ENCODE data around the gene LHFPL6.

LHFPL6 gene

DNA sequence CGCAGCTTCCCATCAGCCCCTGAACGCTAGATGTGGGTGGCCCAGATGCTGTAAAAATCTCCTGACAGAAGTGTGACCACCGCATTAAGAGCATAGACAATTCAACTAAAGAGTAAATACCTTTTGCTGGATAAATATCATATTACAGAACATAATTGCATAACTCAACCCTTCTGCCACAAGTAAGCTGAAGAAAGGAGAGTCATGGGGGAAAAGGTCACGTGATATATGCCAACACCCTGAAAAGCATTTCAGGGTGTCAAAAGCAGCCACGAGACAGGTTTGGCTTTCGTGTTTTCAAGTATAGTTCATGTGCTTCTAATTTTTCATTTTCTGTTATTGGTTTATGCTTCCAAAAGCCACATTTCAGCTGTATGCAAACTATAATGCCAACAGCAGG lies 71.3 kb downstream of the LHFPL6 start:
- TF ChIP-seq TCF12 (IDR thresholded peaks at IDR 0.05; ENCODE audit: low read depth) = no peak
- TF ChIP-seq EGR1 (IDR thresholded peaks at IDR 0.05) = no peak

- TF ChIP-seq, protein P1, sequence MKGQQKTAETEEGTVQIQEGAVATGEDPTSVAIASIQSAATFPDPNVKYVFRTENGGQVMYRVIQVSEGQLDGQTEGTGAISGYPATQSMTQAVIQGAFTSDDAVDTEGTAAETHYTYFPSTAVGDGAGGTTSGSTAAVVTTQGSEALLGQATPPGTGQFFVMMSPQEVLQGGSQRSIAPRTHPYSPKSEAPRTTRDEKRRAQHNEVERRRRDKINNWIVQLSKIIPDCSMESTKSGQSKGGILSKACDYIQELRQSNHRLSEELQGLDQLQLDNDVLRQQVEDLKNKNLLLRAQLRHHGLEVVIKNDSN (IDR thresholded peaks at IDR 0.05) = no peak
- TF ChIP-seq MAX (IDR thresholded peaks at IDR 0.05) (no peak), FOXM1 (IDR thresholded peaks at IDR 0.05; ENCODE audit: borderline replicate concordance, low read depth) (no peak), NFIC (IDR thresholded peaks at IDR 0.05) (no peak), TCF12 (IDR thresholded peaks at IDR 0.05; ENCODE audit: low read depth) (no peak), TEAD4 (IDR thresholded peaks at IDR 0.05) (no peak), RAD21 (IDR thresholded peaks at IDR 0.05; ENCODE audit: low read depth) (no peak), ZBTB7A (IDR thresholded peaks at IDR 0.05; ENCODE audit: low read depth) (no peak), CREB1 (IDR thresholded peaks at IDR 0.05; ENCODE audit: low read depth) (no peak), YY1 (IDR thresholded peaks at IDR 0.05; ENCODE audit: low read depth) (no peak), TAF1 (IDR thresholded peaks at IDR 0.05; ENCODE audit: low read depth) (no peak), EP300 (IDR thresholded peaks at IDR 0.05; ENCODE audit: borderline replicate concordance) (no peak), EGR1 (IDR thresholded peaks at IDR 0.05) (no peak), CEBPB (IDR thresholded peaks at IDR 0.05) (no peak)
- TF ChIP-seq, protein P2, sequence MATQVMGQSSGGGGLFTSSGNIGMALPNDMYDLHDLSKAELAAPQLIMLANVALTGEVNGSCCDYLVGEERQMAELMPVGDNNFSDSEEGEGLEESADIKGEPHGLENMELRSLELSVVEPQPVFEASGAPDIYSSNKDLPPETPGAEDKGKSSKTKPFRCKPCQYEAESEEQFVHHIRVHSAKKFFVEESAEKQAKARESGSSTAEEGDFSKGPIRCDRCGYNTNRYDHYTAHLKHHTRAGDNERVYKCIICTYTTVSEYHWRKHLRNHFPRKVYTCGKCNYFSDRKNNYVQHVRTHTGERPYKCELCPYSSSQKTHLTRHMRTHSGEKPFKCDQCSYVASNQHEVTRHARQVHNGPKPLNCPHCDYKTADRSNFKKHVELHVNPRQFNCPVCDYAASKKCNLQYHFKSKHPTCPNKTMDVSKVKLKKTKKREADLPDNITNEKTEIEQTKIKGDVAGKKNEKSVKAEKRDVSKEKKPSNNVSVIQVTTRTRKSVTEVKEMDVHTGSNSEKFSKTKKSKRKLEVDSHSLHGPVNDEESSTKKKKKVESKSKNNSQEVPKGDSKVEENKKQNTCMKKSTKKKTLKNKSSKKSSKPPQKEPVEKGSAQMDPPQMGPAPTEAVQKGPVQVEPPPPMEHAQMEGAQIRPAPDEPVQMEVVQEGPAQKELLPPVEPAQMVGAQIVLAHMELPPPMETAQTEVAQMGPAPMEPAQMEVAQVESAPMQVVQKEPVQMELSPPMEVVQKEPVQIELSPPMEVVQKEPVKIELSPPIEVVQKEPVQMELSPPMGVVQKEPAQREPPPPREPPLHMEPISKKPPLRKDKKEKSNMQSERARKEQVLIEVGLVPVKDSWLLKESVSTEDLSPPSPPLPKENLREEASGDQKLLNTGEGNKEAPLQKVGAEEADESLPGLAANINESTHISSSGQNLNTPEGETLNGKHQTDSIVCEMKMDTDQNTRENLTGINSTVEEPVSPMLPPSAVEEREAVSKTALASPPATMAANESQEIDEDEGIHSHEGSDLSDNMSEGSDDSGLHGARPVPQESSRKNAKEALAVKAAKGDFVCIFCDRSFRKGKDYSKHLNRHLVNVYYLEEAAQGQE (IDR thresholded peaks at IDR 0.05; ENCODE audit: low read depth) = no peak
Observed at GRCh38 chr13:39530916-39531315, 72.1 kb downstream of the LHFPL6 start.

DNA sequence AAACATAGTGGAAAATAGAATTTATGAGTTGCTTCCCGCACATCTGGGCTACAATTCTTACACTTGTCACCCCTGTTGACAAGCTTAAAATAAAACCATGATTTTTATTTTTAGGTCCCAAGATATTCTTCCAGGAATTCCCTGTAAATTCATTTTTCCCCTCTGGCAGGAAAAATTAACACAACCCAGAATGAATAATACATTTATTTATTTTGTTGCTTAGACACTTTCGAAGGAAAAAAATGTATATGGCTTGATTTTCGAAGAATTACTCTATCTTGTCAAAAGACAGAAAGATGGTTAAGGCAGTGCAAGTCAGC lies 74.4 kb downstream of the LHFPL6 start:
- TF ChIP-seq, protein P1 (IDR thresholded peaks at IDR 0.05) = no peak
- no peak for TF ChIP-seq NFIC (IDR thresholded peaks at IDR 0.05)
- TF ChIP-seq EP300 (IDR thresholded peaks at IDR 0.05; ENCODE audit: borderline replicate concordance) = no peak
- no peak for TF ChIP-seq CREB1 (IDR thresholded peaks at IDR 0.05; ENCODE audit: low read depth)
- TF ChIP-seq TAF1 (IDR thresholded peaks at IDR 0.05; ENCODE audit: low read depth) = no peak
- TF ChIP-seq, protein P2 (IDR thresholded peaks at IDR 0.05; ENCODE audit: low read depth) = no peak
- TF ChIP-seq FOXM1 (IDR thresholded peaks at IDR 0.05; ENCODE audit: borderline replicate concordance, low read depth) = no peak
- TF ChIP-seq RAD21 (IDR thresholded peaks at IDR 0.05; ENCODE audit: low read depth) = no peak
- no peak for TF ChIP-seq MAX (IDR thresholded peaks at IDR 0.05)
- no peak for TF ChIP-seq EGR1 (IDR thresholded peaks at IDR 0.05)
- TF ChIP-seq CEBPB (IDR thresholded peaks at IDR 0.05) = no peak
- TF ChIP-seq TEAD4 (IDR thresholded peaks at IDR 0.05) = no peak
- no peak for TF ChIP-seq YY1 (IDR thresholded peaks at IDR 0.05; ENCODE audit: low read depth)
- no peak for TF ChIP-seq ZBTB7A (IDR thresholded peaks at IDR 0.05; ENCODE audit: low read depth)

DNA sequence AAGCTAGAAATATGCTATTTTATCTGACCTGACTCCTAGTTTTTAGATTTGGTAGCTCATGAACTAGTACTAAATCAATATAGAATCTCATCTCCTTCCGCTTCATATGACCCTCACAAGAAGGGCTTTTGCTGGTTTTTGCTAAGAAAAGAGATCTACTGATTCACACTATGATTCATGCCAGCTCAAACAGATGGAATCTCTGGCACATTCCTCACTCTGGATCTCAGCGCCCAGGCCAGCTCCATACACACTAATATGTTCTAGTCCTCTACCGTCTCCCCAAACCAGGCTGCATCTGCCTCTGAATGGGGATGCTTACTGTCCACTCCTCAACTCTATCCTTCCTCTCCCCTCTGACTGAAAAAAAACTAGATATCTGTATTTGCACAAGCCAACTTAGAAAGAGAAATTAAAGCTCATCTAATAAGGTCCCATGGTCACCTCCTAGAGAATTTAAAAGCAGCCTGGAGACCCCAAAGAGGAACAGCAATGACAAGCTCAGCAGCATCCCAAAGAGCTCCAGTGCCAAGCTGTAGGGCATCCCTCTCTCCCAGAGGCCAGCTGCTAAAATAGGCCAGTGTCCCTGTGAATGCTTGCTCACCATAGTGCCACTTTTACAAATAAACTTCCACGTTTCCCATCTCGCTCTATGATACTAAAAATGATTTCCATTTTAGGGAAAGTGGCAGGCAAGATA lies 74.9 kb downstream of the LHFPL6 start:
- TF ChIP-seq, protein P1 (IDR thresholded peaks at IDR 0.05) = no peak
- TF ChIP-seq, protein P2 (IDR thresholded peaks at IDR 0.05; ENCODE audit: low read depth) = no peak
- TF ChIP-seq MAX (IDR thresholded peaks at IDR 0.05) (no peak), TEAD4 (IDR thresholded peaks at IDR 0.05) (peak; percentile 53), CEBPB (IDR thresholded peaks at IDR 0.05) (no peak), NFIC (IDR thresholded peaks at IDR 0.05) (no peak), TCF12 (IDR thresholded peaks at IDR 0.05; ENCODE audit: low read depth) (no peak), YY1 (IDR thresholded peaks at IDR 0.05; ENCODE audit: low read depth) (no peak)
